ENCODE measurements around the gene FAM168B.

GRCh38 chr2:131049150-131049718 lies 44.0 kb downstream of the FAM168B start:
- TF ChIP-seq EZH2 (IDR thresholded peaks at IDR 0.05; ENCODE audit: low read depth) (no peak), CTCF (conservative IDR thresholded peaks at IDR 0.05) (no peak)
